Dedifferentiated amniotic fluid mesenchymal stem cell (primary cell): ENCODE measurements around the gene ACBD6.
"Not testable (repeated sequence)": the region's sequence is repeated elsewhere in the genome, so short reads cannot be mapped to it uniquely, and the experiment has no call there.

Source experiments
- DNase-seq: peaks from one replicate; pipeline ENCODE4 v3.0.0-alpha.2; 2016; ENCODE audit errors: extremely low spot score

Gene ACBD6

GRCh38 chr1:180488661-180489060, 13.7 kb downstream of the ACBD6 start:
- no peak for DNase-seq

GRCh38 chr1:180486092-180486491, 16.3 kb downstream of the ACBD6 start:
- DNase-seq: no peak

GRCh38 chr1:180484490-180484889, 17.9 kb downstream of the ACBD6 start:
- no peak for DNase-seq

- DNase-seq: peak; percentile 81
Observed at GRCh38 chr1:180482425-180483275, 19.7 kb downstream of the ACBD6 start.

GRCh38 chr1:180470031-180470430, 32.3 kb downstream of the ACBD6 start:
- DNase-seq: no peak

GRCh38 chr1:180468311-180468710, 34.1 kb downstream of the ACBD6 start:
- DNase-seq: no peak

GRCh38 chr1:180462102-180462501, 40.3 kb downstream of the ACBD6 start:
- no peak for DNase-seq

- DNase-seq: not testable (repeated sequence)
Observed at GRCh38 chr1:180461682-180462081, 40.7 kb downstream of the ACBD6 start.

- no peak for DNase-seq
Observed at GRCh38 chr1:180458807-180459206, 43.6 kb downstream of the ACBD6 start.

GRCh38 chr1:180456191-180456590, 46.2 kb downstream of the ACBD6 start:
- DNase-seq: no peak

GRCh38 chr1:180451504-180451903, 50.9 kb downstream of the ACBD6 start:
- DNase-seq: no peak

GRCh38 chr1:180444522-180444921, 57.9 kb downstream of the ACBD6 start:
- DNase-seq: no peak

GRCh38 chr1:180440335-180440734, 62.0 kb downstream of the ACBD6 start:
- no peak for DNase-seq

GRCh38 chr1:180435566-180435965, 66.8 kb downstream of the ACBD6 start:
- DNase-seq: no peak

- DNase-seq: no peak
Observed at GRCh38 chr1:180433873-180434272, 68.5 kb downstream of the ACBD6 start.

GRCh38 chr1:180431683-180432082, 70.7 kb downstream of the ACBD6 start:
- no peak for DNase-seq

- no peak for DNase-seq
Observed at GRCh38 chr1:180428782-180429695, 73.3 kb downstream of the ACBD6 start.

- no peak for DNase-seq
Observed at GRCh38 chr1:180425952-180426351, 76.4 kb downstream of the ACBD6 start.

- no peak for DNase-seq
Observed at GRCh38 chr1:180424848-180425457, 77.4 kb downstream of the ACBD6 start.

GRCh38 chr1:180421614-180422013, 80.8 kb downstream of the ACBD6 start:
- no peak for DNase-seq

GRCh38 chr1:180421145-180421544, 81.2 kb downstream of the ACBD6 start:
- not testable (repeated sequence) for DNase-seq

- DNase-seq: no peak
Observed at GRCh38 chr1:180415985-180416633, 86.3 kb downstream of the ACBD6 start.
